ENCODE data around the gene ENTPD2.

ENTPD2 gene

DNA sequence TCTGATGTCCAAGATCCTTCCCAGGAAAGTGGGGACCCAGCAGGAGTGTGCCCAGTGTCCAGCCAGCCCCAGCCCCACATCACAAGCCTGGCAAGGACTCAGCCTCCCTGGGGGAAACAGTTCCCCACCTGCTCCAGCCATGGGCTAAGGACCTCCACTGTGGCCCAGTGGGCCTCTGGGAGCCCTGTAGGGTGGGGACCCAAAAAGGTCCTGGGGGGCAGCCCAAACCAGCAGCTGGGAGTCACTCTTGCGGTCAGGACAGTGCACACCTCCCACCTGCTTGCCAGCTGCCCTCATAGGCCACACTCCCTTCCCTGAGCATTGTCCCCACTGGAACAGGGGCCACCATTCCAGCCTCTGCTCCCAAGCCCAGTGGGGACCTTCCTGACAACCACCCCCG lies 27.5 kb downstream of the ENTPD2 start:
- Histone ChIP-seq H3K4me3 (peak overlapping the region; percentile 5; the same call in 1 of the 2 replicates), H3K27me3 (no peaks in the 10 kb centered on the region), H3K4me1 (peaks cover 66% of the 10 kb centered on the region), H3K9me3 (no peaks in the 10 kb centered on the region), H3K36me3 (peaks cover 16% of the 10 kb centered on the region; the same call in 1 of the 2 replicates), H3K27ac (no peak overlapping the region; the same call in 1 of the 2 replicates), H3K9ac (0 out of 2 replicates have a peak overlapping the region, but pooled peaks have one; percentile 28), H3K4me2 (peak overlapping the region; percentile 94), H4K20me1 (peaks cover 44% of the 10 kb centered on the region)
- no peak for TF ChIP-seq Cebpa-rat (IDR thresholded peaks at IDR 0.05)

DNA sequence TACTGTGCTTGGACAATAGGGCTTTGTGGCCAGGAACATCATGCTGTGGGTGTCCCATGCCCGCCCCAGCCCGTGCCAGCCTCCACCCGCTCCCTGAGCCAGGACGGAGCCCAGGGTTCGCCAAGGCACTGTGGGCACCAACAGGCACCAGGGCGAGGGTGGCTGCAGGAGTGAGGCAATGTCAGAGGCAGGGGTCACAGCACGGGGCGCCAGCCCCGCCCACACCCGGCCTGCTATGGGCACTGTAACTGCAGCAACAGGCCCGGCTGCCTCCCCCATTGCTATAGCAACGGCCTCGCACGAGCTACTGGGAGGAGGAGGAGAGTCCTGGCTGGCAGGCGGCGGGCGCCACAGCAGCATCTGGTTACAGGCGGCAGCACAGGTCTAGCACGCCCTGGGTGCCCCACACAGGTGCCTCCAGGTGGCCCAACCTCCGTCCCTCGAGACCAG lies 28.3 kb downstream of the ENTPD2 start:
- Histone ChIP-seq H3K9ac (no peak overlapping the region), H3K4me2 (peak overlapping the region; percentile 94), H3K27ac (no peak overlapping the region), H3K4me3 (no peak overlapping the region), H3K36me3 (peaks cover 24% of the 10 kb centered on the region), H3K9me3 (no peaks in the 10 kb centered on the region), H3K4me1 (peaks cover 58% of the 10 kb centered on the region), H3K27me3 (no peaks in the 10 kb centered on the region), H4K20me1 (peaks cover 48% of the 10 kb centered on the region)
- TF ChIP-seq Cebpa-rat (IDR thresholded peaks at IDR 0.05): no peak

DNA sequence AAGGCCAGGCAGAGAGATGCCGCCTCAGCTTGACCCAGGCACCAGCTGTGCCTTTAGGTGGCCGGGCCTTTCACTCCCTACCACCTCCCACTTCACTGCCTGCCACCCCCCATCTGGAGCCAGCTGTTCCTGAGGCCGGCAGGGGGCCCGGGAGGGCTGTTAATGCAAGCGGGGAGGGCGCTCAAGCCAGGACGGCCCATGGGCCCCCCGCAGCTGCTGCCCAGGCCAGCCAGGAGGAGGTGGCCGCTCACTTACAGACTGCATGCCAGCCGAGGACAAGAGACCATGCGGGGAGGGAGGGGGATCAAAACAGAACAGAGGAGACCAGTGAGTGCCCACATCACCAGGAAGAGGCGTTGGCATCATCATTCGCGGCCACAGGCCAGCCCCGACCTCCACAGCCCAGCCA lies 30.3 kb downstream of the ENTPD2 start:
- no peaks in the 10 kb centered on the region for H3K9me3 ChIP-seq
- peaks cover 52% of the 10 kb centered on the region for H3K4me1 ChIP-seq
- H3K36me3 ChIP-seq: peaks cover 41% of the 10 kb centered on the region
- no peak for TF ChIP-seq Cebpa-rat (IDR thresholded peaks at IDR 0.05)
- no peak overlapping the region for H3K4me2 ChIP-seq
- peaks cover 48% of the 10 kb centered on the region for H4K20me1 ChIP-seq
- H3K4me3 ChIP-seq: no peak overlapping the region
- H3K27me3 ChIP-seq: no peaks in the 10 kb centered on the region
- no peak overlapping the region; the same call in 1 of the 2 replicates for H3K27ac ChIP-seq
- no peak overlapping the region for H3K9ac ChIP-seq

DNA sequence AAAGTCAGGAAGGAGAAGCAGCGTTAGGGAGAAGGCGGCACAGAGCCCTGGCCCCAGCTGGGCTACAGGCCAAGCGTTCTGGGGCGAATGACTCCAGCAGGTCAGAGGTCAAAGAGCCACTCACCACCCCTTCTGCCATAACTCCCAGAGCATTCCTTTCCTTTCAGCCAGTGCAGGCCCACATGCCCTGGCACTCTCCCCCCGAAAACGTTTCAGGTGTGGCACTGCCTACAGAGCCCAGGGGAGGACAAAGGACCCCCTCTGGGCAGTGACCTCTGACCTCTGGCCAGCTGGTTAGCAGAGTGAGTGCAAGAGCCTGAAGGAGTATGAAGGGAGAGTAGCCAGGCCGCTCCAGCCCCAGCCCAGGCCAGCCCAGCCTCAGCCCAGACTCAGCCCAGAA lies 30.7 kb downstream of the ENTPD2 start:
- Histone ChIP-seq H4K20me1 (peaks cover 48% of the 10 kb centered on the region), H3K36me3 (peaks cover 41% of the 10 kb centered on the region), H3K27me3 (no peaks in the 10 kb centered on the region), H3K4me1 (peaks cover 49% of the 10 kb centered on the region), H3K4me2 (no peak overlapping the region), H3K4me3 (no peak overlapping the region), H3K27ac (no peak overlapping the region; the same call in 1 of the 2 replicates), H3K9ac (no peak overlapping the region), H3K9me3 (no peaks in the 10 kb centered on the region)
- no peak for TF ChIP-seq Cebpa-rat (IDR thresholded peaks at IDR 0.05)

DNA sequence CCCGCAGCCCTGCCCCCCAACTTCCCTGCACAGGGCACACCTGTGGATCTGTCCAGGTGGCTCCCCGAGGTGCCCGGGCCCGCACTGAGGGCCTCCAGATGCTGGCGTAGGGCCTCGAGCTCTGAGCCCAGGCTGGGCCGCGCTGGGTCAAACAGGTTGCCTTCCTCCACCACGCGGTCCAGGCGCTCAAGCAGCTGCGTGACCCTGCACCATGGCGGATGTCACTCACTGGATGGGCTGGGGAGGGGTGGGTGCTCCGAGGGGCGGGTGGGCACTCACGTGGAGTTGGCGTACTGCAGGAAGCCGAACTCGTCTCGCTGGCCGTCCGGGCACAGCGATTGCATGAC lies 31.2 kb downstream of the ENTPD2 start:
- Histone ChIP-seq H3K9me3 (no peaks in the 10 kb centered on the region), H3K4me2 (no peak overlapping the region), H3K4me1 (peaks cover 47% of the 10 kb centered on the region), H3K4me3 (no peak overlapping the region), H3K27ac (no peak overlapping the region), H3K27me3 (no peaks in the 10 kb centered on the region), H4K20me1 (peaks cover 48% of the 10 kb centered on the region), H3K36me3 (peaks cover 46% of the 10 kb centered on the region), H3K9ac (no peak overlapping the region)
- no peak for TF ChIP-seq Cebpa-rat (IDR thresholded peaks at IDR 0.05)

DNA sequence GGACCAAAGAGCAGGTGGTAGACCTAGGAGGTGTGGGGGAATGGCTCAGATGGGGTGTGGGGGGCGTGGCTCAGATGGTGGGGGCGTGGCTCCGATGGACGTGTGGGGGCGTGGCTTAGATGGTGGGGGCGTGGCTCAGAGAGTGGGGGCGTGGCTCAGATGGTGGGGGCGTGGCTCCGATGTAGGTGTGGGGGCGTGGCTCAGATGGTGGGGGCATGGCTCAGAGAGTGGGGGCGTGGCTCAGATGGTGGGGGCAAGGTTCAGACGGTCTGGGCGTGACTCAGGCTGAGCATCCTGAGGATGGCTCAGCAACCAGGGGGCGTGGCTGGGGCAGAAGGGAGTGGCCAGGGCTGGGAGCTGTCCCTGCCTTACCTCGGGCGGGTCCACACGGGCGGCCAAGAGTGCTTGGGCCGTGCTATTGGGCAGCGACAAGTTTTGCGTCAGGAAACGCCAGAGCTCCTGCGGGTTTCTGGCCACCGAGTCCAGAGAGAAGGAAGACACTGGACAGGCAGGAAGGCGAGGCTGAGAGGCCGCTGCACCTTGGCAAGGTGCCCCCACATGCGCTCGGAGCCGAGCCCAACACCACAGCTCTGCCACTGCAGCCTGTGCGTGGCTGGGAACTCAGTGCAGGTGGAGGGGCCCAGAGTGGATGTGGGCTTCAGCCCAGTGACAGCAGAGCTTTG lies 31.7 kb downstream of the ENTPD2 start:
- no peak overlapping the region for H3K4me2 ChIP-seq

DNA sequence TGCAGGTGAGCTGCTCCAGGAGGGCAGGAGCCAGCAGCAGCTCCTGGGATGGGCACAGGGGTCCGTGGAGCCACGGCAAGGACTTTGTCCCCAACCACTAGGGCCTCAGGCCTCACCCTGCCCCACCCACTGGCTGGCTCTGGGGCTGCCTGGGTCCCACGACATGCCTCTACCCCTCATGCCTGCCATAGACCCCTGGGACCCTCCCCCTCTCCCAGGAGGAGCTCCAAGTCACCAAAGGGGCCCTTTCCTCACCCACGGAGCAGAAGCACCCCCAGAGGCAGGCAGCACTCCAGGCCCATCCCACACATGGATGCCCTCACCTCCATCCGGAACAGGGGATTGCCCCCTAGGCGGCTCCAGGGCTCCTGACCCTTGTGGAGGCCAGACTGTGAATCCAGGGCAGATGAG lies 32.3 kb downstream of the ENTPD2 start:
- H4K20me1 ChIP-seq: peaks cover 38% of the 10 kb centered on the region
- peaks cover 36% of the 10 kb centered on the region for H3K4me1 ChIP-seq
- no peak overlapping the region for H3K4me3 ChIP-seq
- 0 out of 2 replicates have a peak, but pooled peaks cover 4% of the 10 kb centered on the region for H3K9me3 ChIP-seq
- TF ChIP-seq Cebpa-rat (IDR thresholded peaks at IDR 0.05): no peak
- H3K27me3 ChIP-seq: no peaks in the 10 kb centered on the region
- H3K4me2 ChIP-seq: no peak overlapping the region
- no peak overlapping the region for H3K9ac ChIP-seq
- no peak overlapping the region for H3K27ac ChIP-seq
- peaks cover 57% of the 10 kb centered on the region for H3K36me3 ChIP-seq

More for the DNA sequence above, 31.7 kb downstream of the ENTPD2 start:
- TF ChIP-seq Cebpa-rat (IDR thresholded peaks at IDR 0.05): no peak
- peaks cover 43% of the 10 kb centered on the region for H4K20me1 ChIP-seq
- peaks cover 41% of the 10 kb centered on the region for H3K4me1 ChIP-seq
- peaks cover 51% of the 10 kb centered on the region for H3K36me3 ChIP-seq
- no peak overlapping the region for H3K27ac ChIP-seq
- H3K27me3 ChIP-seq: no peaks in the 10 kb centered on the region
- H3K9ac ChIP-seq: no peak overlapping the region
- H3K9me3 ChIP-seq: no peaks in the 10 kb centered on the region
- H3K4me3 ChIP-seq: no peak overlapping the region

DNA sequence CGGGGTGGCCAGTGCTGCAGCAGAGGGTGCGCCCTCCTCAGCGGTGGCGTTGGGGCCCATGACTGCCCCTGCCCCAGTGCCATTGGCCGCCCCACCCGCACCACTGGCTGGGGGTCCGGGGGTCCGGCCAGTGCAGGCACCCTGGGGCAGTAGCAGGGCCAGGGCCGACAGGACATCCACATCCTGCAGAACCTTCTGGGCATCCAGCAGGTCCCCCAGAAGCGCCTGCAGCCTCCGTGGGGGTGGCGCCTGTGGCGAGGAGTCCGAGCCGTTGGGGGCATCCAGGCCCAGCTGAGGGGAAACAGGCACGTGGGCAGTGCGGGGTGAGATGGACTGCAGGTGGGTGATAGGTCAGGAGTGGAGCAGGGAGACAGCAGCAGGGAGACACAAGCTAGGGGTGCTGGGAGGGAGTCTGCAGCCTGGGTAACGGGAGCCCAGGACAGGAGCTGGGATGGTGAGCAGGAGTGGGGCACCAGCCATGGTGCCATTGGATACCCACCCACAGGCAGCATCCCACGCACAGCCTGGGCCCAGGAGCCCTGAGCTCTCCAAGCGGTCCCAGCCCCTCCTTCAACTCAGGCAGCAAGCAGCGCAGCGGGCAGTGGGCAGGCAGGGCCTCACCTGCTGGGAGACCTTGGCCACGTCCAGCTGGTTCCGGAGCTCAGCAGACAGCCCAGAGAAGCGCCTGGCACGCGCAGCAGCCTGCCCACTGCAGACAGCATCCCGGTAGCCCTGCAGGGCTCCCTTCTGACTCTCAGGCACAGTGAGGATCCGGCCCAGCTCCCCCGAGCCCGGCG lies 32.9 kb downstream of the ENTPD2 start:
- no peak overlapping the region for H3K27ac ChIP-seq
- no peak overlapping the region for H3K4me3 ChIP-seq
- H3K27me3 ChIP-seq: no peaks in the 10 kb centered on the region
- H3K9ac ChIP-seq: no peak overlapping the region
- TF ChIP-seq Cebpa-rat (IDR thresholded peaks at IDR 0.05): no peak
- H3K36me3 ChIP-seq: peaks cover 63% of the 10 kb centered on the region
- 0 out of 2 replicates have a peak, but pooled peaks cover 4% of the 10 kb centered on the region for H3K9me3 ChIP-seq
- H3K4me2 ChIP-seq: no peak overlapping the region
- H4K20me1 ChIP-seq: peaks cover 32% of the 10 kb centered on the region
- H3K4me1 ChIP-seq: peaks cover 30% of the 10 kb centered on the region

DNA sequence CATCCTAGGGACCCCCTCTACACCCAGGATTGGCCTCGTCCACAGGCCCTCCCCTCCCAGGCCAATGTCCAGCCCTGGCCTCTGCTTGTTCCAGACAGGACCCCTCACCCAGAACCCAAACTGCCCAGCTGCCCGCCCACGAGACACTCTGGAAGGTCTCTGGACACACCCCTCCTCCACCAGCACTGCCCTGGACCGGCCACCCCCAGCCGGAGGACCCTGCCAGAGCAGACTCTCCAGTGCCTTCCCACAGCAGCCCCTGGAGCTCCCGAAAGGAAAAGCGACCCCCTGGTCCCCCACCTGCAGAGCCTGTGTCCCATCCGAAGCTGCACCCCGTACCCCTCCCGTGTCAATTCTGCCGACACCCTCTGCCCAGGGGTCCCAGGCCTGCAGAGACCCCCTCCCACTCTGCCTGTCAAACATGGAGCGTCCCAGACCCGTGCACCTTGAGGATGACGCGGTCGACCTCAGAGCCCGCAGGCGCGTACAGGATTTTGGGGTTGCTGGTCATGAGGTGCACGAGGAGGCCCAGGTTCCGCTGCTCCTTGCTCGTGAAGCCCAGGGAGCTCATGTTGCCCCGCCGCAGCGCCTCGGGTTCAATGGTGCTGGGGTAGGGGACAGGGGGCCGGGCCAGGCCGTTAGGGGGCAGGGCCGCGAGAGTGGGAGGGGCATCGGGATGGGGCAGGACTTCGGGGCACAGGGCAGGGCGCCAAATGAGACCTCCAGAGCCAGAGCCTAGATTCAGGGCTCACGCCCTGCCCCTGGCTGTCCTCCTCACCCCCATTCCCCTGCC lies 33.8 kb downstream of the ENTPD2 start:
- Histone ChIP-seq H3K27me3 (no peaks in the 10 kb centered on the region), H3K4me1 (peaks cover 21% of the 10 kb centered on the region), H3K9ac (no peak overlapping the region), H3K27ac (no peak overlapping the region), H4K20me1 (peaks cover 23% of the 10 kb centered on the region), H3K4me3 (no peak overlapping the region), H3K9me3 (0 out of 2 replicates have a peak, but pooled peaks cover 4% of the 10 kb centered on the region), H3K36me3 (peaks cover 70% of the 10 kb centered on the region), H3K4me2 (peak overlapping the region; percentile 32; the same call in 1 of the 2 replicates)
- TF ChIP-seq Cebpa-rat (IDR thresholded peaks at IDR 0.05): no peak
